Activated CD8-positive, alpha-beta memory T cell treated with anti-CD3 and anti-CD28 coated beads for 36 hours (primary cell): Measurements from ENCODE around the gene FBXO36. TPM values are rescaled to one million over a fixed set of nuclear protein-coding genes. Genes with fewer than 3 reads are reported as not detected.
"Not testable (repeated sequence)": the region's sequence is repeated elsewhere in the genome, so short reads cannot be mapped to it uniquely, and the experiment has no call there.

Source experiments
- CTCF ChIA-PET: fragments of 350-600 bp; sonication (Branson Sonifier 250); formaldehyde crosslinking; loops from one replicate; lab custom pipeline; 2021; ENCODE audit warnings: antibody characterized with exemption; lab: Charles Lee
- POLR2A ChIA-PET: fragments of 350-600 bp; sonication (Branson Sonifier 250); formaldehyde crosslinking; loops from one replicate; lab custom pipeline; 2021; ENCODE audit warnings: antibody characterized with exemption; lab: Charles Lee
- total RNA-seq, 2 experiments: library from RNA; stranded (reverse); gene quantifications; one replicate each; pipeline ENCODE4 v1.2.3, GENCODE V29; 2021

The FBXO36 gene
- total RNA-seq, 2 experiments from 2014 or later: 0.82 to 1.0 TPM

DNA sequence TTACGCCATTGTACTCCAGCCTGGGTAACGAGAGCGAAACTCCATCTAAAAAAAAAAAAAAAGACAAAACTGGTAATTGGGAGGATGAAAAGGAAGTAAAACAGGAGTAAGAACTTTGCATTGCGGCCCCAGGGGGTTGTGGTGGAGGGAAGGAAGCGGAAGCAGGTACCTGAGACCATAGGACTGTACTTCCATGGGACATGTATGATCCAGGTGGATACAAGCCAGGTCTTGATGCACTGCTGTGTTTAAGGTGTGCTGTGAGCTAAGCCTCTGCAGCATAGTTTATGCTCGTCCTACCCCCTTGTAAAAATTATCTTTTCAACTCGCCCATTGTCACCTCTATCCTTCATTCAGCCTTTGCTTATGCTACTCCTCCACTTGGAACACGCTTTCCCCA is 23.7 kb downstream of the FBXO36 start:
- POLR2A ChIA-PET: no interaction called here
- CTCF ChIA-PET: no interaction called here

DNA sequence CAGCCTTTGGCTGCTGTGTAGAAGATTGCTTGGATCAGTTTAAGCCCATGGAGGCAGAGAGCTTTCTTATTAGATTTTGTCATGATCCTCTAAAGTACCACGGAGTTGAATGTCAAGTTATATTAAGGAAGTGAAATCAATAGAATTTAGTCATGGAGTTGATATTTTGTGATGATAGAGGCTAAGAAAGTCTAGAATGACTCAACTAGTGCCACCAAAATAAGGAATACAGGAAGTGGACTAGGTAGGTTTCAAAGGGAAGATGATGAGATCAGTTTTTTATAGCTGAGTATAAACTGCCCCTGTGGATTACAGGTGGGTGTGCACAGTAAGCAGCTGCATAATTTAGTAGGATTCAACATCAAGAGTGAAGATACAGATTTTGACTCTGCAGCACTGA is 25.2 kb downstream of the FBXO36 start:
- ChIA-PET POLR2A (no interaction called here), CTCF (interaction anchor here (0.6 kb wide), 1 partner anchor 92 kb away, joined by 3 read pairs; no protein-coding TSS in a partner anchor)

DNA sequence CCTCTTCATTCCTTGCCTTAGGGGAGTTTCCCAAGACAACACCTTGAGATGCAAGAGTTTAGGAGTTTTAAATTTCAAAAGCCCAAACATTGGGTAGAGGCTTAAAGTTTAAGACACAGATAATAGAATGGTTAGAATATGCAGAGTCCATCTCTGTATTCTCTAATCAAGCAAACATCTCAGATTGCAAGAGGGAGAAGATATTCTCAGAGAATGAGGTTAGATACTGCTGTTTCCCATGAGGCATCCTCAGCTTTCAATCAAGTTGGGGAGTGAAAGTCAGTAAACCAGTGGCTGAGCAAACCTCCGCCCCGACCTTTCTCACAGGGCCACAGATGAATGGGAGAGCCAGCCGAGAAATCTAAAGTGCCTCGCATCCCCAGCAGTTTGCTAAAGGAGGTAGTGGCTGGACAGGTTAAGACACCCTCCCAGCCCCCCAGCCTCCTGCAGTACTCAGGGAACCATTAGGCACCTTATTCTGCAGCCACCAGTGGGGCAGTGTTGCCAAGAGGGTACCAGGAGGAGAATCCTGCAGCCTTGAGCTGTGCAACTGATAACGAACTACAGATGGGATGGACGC is 30.0 kb downstream of the FBXO36 start:
- ChIA-PET CTCF (no interaction called here), POLR2A (no interaction called here)

DNA sequence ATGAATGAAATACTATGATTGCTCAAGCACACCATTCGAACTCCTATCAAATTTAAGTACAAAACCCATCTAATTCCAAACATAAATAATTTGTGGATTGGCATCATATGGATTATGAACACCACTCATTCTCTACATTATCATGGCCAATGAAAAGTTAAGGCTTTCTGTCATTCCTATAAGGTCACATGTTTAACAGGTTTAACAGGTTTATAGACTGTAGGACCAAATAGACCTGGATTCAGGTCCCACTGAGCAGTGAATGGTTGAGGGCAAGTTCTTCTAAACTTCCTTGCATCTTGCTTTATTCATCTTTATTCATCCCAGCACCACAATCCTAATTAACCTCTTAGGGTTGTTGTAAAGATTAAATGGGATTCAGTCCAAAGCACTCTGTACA is 33.4 kb downstream of the FBXO36 start:
- ChIA-PET CTCF (no interaction called here), POLR2A (no interaction called here)

DNA sequence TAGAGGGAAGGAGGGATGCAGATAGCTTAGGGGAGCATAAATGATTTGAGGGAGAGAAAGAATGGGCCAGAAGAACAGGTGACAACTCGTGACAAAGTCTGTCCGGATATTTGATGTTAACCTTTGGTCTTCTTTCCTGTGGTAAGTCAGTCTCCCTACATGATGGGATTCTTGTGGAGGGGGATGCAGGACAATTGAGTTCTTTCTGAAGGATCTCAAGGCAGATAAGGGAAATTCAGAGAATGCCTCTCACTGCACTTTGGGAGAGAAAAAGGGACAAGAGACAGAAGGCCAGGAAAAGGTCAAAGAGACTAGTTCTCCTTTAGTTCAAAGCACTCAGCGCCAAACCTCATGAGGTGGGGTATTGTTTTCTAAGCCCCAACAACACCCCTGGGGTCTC is 34.2 kb downstream of the FBXO36 start:
- ChIA-PET POLR2A (no interaction called here), CTCF (no interaction called here)

DNA sequence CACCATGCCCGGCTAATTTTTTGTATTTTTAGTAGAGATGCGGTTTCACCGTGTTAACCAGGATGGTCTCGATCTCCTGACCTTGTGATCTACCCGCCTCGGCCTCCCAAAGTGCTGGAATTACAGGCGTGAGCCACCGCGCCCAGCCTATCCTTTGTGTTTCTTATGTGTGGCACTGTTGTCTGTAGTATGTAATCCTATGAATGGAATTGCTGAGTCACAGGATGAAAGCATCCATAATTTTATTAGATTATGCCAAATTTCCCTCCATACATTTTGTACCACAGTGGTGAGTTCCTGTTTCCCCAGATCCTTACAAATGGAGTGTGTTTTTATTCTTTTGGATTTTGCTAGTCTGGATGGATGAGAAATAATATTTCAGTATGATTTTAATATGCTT is 41.3 kb downstream of the FBXO36 start:
- CTCF ChIA-PET, POLR2A ChIA-PET: not testable (repeated sequence)

DNA sequence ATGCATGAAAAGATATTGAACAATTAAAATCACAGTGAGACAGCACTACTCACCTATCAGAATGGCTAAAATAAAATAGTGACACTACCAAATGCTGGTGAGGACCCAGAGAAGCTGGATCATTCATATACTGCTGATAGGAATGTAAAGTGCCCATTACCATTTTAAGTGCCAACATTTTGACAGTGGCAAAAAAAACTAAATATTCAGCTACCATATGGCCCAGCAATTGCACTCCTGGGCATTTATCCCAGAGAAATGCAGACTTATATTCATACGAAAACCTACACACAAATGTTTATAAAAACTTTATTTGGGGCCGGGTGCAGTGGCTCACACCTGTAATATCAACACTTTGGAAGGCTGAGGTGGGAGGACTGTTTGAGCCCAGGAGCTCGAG is 47.6 kb downstream of the FBXO36 start:
- ChIA-PET CTCF (no interaction called here), POLR2A (no interaction called here)

DNA sequence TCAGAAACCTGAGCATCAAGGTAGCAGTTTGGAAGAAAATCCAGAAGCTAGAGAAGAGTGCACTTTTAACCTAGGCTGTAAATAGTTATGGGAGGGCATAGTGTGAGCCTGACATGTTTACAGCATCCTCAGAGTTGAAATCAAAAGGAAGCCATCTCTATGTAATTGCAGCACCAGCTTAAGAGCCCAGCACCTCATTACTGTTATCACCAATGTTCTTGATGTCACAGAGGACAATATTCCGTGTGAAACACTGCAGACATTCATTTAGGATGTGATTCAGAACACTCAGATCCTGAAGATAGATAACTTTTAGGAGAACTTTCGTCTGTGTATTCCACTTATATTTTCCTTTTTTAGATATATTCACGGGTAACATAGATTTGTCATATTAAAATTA is 48.1 kb downstream of the FBXO36 start:
- POLR2A ChIA-PET: no interaction called here
- CTCF ChIA-PET: no interaction called here

DNA sequence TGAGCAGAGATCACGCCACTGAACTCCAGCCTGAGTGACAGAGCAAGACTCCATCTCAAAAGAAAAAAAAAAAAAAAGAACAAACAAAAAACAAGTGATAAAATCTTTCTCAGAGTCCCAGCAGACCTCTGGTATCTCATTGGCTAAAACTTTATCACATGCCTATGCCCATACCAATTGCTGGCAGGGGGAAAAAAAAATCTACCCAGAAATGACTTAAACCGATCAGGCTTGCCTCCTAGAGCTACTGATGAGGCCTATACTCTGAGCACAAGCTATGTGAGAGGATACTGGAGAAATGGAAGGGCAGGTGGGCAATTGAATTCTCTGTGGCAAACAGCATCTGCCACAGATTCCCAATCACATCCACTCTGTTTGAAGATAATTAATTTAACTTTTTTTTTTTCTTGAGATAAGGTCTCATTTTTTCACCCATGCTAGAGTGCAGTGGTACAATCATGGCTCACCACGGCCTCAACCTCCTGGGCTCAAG is 49.0 kb downstream of the FBXO36 start:
- ChIA-PET CTCF (no interaction called here), POLR2A (no interaction called here)

DNA sequence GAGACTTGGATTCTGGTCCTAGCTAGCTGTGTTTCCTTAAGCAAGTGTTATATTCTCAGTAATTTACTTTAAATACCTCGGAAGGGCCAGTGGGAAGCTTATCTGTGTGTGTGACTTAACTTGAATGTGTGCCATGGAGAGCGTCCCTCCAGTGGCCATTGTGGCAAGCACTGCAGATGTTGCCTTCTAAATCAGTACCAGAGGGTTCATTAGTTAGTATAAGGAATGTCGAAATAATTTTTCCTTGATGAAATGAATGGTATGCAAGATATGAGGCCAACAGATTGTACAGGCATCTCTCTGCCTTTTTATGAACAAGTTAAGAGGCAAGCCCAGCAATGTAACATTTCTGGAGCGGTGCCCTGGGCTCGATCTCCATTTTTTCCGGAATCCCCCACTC is 52.0 kb downstream of the FBXO36 start:
- POLR2A ChIA-PET: no interaction called here
- CTCF ChIA-PET: no interaction called here

DNA sequence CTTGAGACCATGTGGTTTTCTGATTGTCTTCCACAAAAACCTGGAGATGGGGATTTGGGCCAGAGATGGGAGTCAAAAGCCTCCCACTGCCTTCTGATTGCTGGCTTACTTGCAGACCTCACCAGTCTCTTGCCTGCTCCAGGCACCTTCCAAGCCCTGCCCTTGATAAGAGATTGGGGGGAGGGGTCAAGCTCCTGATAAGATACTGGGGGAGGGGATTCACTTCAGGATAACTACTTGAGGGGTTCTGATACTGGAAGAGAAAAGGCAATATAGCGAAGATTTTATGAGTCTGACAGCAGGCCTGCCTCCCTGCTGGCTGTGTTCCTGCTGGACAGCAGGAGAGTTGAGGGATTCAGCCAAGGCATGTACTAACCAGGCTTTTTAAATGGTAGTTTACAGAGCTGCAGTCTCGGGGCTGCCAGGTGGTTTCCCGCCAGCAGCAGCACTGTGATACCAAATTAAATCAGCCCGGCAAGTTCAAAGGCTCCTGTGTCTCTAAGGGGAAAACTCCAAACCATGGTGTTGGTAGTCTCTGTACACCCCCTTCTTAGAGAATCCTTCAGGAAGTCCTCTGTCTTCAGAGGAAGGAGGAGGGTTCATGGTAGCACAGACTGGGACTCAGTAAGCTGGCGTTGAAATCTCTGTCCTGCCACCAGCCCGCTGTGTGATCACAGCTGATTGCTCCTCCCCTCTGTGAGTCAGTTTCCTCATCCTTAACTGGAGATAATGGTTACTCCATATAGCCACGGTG is 58.3 kb downstream of the FBXO36 start:
- ChIA-PET POLR2A (no interaction called here), CTCF (interaction anchor here (1.3 kb wide), 1 partner anchor 31 kb away, joined by 3 read pairs; no protein-coding TSS in a partner anchor)

DNA sequence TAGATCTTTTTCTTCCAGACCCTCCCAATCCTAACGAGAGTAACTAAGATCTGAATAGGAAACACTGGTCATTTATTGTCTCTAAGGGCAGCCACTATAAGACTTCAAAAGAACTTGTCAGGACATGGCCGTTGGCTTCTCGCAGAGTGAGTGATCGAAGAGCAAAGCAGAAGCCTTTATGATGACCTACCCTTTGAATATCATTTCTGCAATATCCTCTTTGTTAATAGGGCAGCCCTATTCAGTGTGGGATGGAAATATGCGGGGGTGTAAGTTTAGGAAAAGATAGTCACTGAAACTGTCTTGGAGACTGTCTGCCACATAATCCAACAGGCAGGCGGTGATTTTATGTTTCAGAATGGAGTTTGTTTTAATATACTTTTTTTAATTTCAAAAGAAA is 70.9 kb downstream of the FBXO36 start:
- ChIA-PET POLR2A (no interaction called here), CTCF (no interaction called here)

DNA sequence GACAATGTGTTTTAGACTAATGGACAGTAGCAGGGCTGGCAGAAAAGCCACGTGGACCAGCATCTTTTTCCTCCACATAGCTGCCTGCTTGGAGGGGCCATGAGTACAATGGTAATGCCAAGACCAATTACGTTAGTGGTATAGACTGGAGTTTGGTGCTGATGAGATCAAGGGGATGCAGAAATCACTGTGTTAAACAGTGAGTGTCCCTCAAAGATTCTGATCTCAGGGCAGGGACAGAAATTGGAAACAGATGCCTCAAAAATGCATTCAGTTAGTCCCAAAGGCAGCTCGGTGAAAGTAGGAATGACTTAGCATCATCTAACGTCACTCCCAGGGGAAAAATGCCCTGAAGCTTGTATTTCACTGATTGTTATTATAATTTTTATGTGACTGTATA is 74.0 kb downstream of the FBXO36 start:
- POLR2A ChIA-PET: interaction anchor here (0.7 kb wide), 1 partner anchor 156 kb away, joined by 4 read pairs; no protein-coding TSS in a partner anchor

DNA sequence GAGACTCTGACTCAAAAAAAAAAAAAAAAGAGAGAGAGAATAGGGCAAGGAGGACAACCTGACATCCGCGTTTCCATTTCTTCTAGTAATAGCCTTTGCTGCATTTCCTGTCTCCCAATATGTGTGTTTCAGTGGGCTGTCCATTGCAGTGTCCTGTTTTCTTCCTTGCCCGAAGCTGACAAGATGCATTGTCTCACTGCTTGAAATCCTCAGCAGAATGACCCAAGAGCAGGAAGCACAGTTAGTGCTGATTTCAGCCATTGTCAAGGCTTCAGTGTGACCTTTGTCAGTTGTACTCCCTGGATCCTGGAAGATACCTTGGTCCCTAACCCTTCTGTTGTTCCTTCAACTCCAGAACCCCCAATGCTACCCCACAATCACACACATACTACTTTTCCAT is 75.3 kb downstream of the FBXO36 start:
- ChIA-PET POLR2A (no interaction called here), CTCF (interaction anchor here (0.7 to 1.6 kb wide), 2 partner anchors 9 to 184 kb away, joined by 3 to 4 read pairs; no protein-coding TSS in a partner anchor)

More for the DNA sequence above, 74.0 kb downstream of the FBXO36 start:
- CTCF ChIA-PET: interaction anchor here (1.6 kb wide), 1 partner anchor 10 kb away, joined by 4 read pairs; no protein-coding TSS in a partner anchor

DNA sequence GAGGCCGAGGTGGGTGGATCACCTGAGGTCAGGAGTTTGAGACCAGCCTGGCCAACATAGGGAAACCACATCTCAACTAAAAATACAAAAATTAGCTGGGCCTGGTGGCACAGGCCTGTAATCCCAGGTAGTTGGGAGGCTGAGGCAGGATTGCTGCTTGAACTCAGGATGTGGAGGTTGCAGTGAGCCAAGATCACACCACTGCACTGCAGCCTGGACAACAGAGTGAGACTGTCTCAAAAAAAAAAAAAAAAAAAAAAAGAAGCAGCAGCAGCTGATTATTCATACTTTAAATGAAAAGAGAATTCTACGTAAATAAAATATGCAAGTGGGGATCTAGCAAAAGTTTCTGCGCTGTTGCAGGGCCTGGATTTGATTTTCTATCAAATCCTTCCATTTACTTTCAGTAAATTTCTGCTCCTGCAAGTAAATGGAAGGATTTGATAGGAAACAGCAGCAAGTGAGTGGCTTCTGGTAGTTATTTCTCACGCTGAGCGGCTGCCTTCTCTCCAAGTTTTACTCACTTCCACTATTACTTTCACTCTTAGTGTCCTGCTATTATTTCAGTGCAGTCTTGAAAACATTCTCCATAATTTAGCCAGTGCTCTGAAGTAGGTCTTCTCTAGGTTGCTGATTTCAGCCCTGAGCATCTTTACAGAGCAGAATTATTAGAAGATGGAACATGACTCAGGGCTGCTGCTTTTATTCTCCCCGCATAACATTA is 78.0 kb downstream of the FBXO36 start:
- CTCF ChIA-PET: interaction anchor here (0.6 to 0.7 kb wide), 2 partner anchors 221 to 246 kb away, joined by 3 to 5 read pairs; no protein-coding TSS in a partner anchor

DNA sequence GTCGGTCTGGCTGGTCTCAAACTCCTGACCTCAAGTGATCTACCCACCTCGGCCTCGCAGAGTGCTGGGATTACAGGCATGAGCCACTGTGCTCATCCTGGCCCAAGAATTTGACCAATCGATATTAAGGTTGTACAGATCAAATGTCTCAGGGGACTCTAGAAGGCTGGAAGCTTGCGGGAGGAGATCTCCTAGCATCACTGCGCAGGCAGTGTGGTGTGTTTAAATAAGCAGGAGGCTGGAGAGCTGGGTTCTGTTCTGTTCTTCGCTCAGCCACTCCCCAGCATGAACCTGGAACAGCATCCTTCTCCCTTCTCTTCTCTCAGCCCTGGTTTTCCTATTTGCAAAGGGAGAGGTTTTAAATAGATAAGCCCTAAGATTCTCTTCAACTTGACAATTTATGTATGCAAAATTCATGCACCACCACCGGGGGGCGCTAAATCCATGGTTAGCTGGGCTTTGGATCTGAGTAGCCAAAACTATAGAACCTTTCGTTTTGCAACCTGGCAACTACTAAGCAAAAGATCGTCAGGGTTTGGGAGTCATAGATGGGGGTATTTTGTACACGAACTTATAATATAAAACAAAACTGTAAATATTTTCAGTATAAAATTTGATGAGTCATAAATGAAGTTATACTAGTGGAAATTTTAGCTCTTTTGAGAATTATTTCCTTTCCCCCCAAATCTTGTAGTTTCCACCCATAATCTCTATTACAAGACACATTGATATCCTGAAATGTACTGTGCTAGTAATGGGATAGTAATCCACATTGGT is 85.8 kb downstream of the FBXO36 start:
- ChIA-PET POLR2A (no interaction called here), CTCF (interaction anchor here (0.7 to 2.9 kb wide), 7 partner anchors 15 to 229 kb away, joined by 3 to 25 read pairs (median 4); no protein-coding TSS in a partner anchor)

More for the DNA sequence above, 78.0 kb downstream of the FBXO36 start:
- POLR2A ChIA-PET: interaction anchor here (0.6 kb wide), 1 partner anchor 160 kb away, joined by 3 read pairs; no protein-coding TSS in a partner anchor

DNA sequence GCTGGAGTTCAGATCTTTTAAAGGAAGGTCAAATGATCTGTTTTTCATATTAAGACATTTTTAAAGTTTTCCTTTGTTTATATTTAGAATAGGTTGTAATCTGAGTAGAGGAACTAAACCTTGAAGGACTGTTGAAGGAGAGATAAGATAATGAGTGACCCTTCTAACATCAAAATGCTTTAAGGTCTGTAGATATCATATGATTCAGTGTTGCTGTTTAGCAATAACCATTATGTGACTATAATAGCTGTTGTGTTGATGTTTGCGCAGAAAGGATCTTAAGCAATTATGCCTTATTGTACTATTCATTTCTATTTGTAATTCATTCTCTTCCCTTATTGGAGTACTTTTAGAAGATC is 86.4 kb downstream of the FBXO36 start:
- CTCF ChIA-PET: interaction anchor here (0.7 to 2.9 kb wide), 7 partner anchors 15 to 230 kb away, joined by 3 to 25 read pairs (median 4); no protein-coding TSS in a partner anchor
- POLR2A ChIA-PET: no interaction called here

DNA sequence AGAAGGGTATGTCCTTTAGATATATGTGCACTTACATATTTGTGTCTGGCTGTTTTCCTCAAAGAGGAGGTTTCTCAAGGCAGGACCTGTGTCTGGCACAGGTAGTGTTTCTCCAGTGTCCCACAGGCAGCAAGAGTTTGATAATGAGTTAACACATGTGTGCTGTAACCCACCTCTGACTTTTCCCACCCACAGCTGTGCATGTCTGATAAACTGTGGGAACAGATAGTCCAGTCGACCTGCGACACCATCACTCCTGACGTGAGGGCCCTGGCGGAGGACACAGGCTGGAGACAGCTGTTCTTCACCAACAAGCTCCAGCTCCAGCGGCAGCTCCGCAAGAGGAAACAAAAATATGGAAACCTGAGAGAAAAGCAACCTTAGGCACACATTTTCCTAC is 88.2 kb downstream of the FBXO36 start:
- ChIA-PET CTCF (no interaction called here), POLR2A (no interaction called here)

DNA sequence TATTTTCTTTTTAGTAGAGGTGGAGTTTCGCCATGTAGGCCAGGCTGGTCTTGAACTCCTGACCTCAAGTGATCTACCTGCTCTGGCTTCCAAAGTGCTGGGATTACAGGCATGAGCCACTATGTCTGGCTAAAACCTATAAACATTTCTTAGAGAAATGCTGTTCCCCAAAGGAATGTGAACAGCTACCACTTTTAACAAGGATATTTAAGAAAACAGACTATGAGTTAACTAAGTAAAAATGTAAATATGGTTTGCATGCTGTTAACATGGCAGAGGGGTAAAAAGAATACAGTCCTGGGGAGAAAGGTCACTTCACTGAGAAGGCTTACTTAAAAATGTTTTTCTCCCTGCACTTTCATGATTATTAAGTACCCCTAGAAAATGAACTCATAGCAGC is 89.3 kb downstream of the FBXO36 start:
- ChIA-PET CTCF (interaction anchor here (0.9 kb wide), 1 partner anchor 32 kb away, joined by 3 read pairs; no protein-coding TSS in a partner anchor), POLR2A (no interaction called here)
